Stomach (tissue), 9 donors: ENCODE results near the gene RIC1. TPM values are rescaled to one million over a fixed set of nuclear protein-coding genes. Genes with fewer than 3 reads are reported as not detected.
"Not testable (repeated sequence)": the region's sequence is repeated elsewhere in the genome, so short reads cannot be mapped to it uniquely, and the experiment has no call there.

ENCODE experiments used
- DNase-seq, 2 donors: peaks; one replicate each; pipeline versions ENCODE4 v3.0.0 to v3.0.0-alpha.2; 2013 to 2019
- H3K27ac ChIP-seq, 5 donors: fragments of 200-600 bp in 4 of 5; sonication (generic) in 4 of 5; one replicate each; pipeline ENCODE4 v1.5.1; 2013 to 2019; ENCODE audit warnings: mild to moderate bottlenecking in 1 of 5, moderate library complexity in 1 of 5
- H3K27me3 ChIP-seq, 3 donors: fragments of 200-600 bp; sonication (generic); one replicate each; pipeline ENCODE4 v1.5.1; 2017 to 2019; ENCODE audit warnings: mixed run types in 1 of 3
- H3K36me3 ChIP-seq, 4 donors: fragments of 200-600 bp; sonication (generic); 1 replicate in 3 of 4; 2 replicates in 1 of 4; pipeline ENCODE4 v1.5.1; 2016 to 2019
- H3K4me1 ChIP-seq, 4 donors: fragments of 200-600 bp; sonication (generic); one replicate each; pipeline ENCODE4 v1.5.1; 2016 to 2019
- H3K4me3 ChIP-seq, 4 donors: fragments of 200-600 bp; sonication (generic) in 3 of 4; one replicate each; pipeline ENCODE4 v1.5.1; 2016 to 2019; ENCODE audit warnings: mild to moderate bottlenecking in 1 of 4
- H3K9me3 ChIP-seq, 4 donors: fragments of 200-600 bp; sonication (generic); one replicate each; pipeline ENCODE4 v1.5.1; 2016 to 2019
- EP300 ChIP-seq: sonication (generic); formaldehyde crosslinking; IDR thresholded peaks from one replicate; pipeline ENCODE4 v1.6.1; 2017; ENCODE audit warnings: antibody characterized with exemption
- POLR2A ChIP-seq, 4 donors: fragments of 450-650 bp; IDR thresholded peaks; one replicate each; pipeline ENCODE4 v1.6.1; 2016; ENCODE audit warnings: antibody characterized with exemption in 4 of 4, control low read depth in 2 of 4, mild to moderate bottlenecking in 1 of 4, moderate library complexity in 1 of 4
- POLR2AphosphoS5 ChIP-seq, 3 donors: sonication (generic); formaldehyde crosslinking; IDR thresholded peaks; one replicate each; pipeline ENCODE4 v1.6.1; 2016; ENCODE audit warnings: antibody characterized with exemption in 3 of 3
- WGBS, 5 donors: extraction: QIAGEN DNeasy Blood & Tissue Kit in 3 of 5; methylation state at CpG; one replicate each; pipeline versions ENCODE4 v1.1.5 to v1.1.7; 2013 to 2018; 5-methylcytosine and 5-hydroxymethylcytosine counted together
- intact Hi-C: fragments of 100-400 bp; cut with DNase I; formaldehyde crosslinking; loops from one replicate; pipeline ENCODE4 v1.15.1; 2023; ENCODE audit warnings: low total_unique reads
- polyA plus RNA-seq, 3 donors: library from polyadenylated mRNA; stranded (reverse); fragments of 200-250 nt; gene quantifications; one replicate each; pipeline ENCODE4 v1.2.3, GENCODE V29; 2013
- total RNA-seq, 5 donors: library from RNA; depleted of rRNA; stranded (reverse); fragments of >200 nt; gene quantifications; one replicate each; pipeline versions ENCODE4 v1.1.0 to v1.2.3, GENCODE V29; 2014 to 2016
- TF ChIP-seq, protein P1 (sequence below), 7 experiments: fragments of 450-650 bp in 4 of 7; fragments of 200-600 bp in 3 of 7; sonication (generic) in 3 of 7; IDR thresholded peaks; one replicate each; pipeline ENCODE4 v1.5.1; 2016 to 2019; ENCODE audit warnings: antibody characterized with exemption in 7 of 7, control low read depth in 2 of 7, mild to moderate bottlenecking in 1 of 7
- donor health status: healthy with polysubstance abuse.
- donor health status: Bipolar disorder and iron deficiency.
- donor health status: healthy.

RIC1 gene
- total and polyA plus RNA-seq, 8 donors: 3.2 to 67.9 (median 10.8) TPM

DNA sequence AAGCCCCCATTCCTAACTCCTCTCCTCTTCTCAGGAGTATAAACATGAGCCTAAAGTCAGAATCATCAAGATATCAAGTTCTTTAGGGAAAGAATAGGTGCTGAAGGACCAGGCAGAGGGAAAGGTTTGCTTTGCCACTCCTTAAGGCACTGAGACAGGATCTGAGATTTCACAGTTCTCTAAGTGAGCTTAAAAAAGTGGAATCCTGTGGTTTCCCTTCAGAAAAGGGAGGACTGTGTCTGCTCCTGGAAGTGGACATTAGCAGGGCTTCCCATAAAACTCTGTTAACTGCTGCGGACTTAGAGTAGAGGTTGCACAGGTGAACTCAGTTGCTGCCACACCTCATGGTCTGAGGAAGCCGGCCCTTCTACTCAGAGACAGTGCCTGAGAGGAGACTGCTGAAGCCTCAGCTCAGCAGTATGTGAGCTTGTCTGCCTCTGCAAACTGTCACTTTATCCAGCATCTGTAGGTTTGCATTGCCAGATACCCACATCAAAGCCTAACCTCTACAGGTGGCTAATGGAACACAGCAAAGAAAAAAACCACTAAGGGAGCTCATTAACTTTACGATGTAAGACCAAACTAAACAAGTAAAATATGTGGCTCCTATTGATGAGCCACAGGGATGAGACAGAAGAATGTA is 42.9 kb downstream of the RIC1 start:
- H3K27ac ChIP-seq: no peak overlapping the region
- 55 to 84% (median 65%) methylated on average over 3 of the region's 3 CpGs for WGBS, 5 donors

DNA sequence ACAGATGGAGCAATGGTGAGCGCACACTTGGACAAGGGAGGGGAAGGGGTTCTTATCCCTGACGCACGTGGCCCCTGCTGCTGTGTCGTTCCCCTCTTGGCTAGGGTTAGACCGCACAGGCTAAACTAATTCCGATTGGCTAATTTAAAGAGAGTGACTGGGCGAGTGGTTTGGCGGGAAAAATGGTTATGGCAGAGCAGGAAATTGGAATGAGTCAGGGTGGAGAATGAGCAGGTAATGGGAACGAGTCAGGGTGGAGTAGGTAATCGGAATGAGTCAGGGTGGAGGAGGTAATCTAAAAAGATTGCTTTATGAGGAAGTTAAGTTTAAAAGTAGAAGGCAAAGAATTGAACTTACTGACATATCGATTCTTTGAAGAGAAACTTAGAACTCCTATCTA is 46.1 kb downstream of the RIC1 start:
- H3K4me3 ChIP-seq, H3K36me3 ChIP-seq, H3K27me3 ChIP-seq, intact Hi-C loops, DNase-seq, H3K9me3 ChIP-seq, H3K27ac ChIP-seq: not testable (repeated sequence)
- peaks cover 0 to 17% (median 6%) of the 10 kb centered on the region in 4 donors for H3K4me1 ChIP-seq
- 89 to 94% (median 91%) methylated on average over 11 of the region's 11 CpGs for WGBS, 5 donors

More for the DNA sequence above, 42.9 kb downstream of the RIC1 start:
- peak in 1 of 2 donors; percentile 28 for DNase-seq
- Histone ChIP-seq H3K27me3 (no peaks in the 10 kb centered on the region), H3K4me1 (peaks cover 0 to 18% (median 6%) of the 10 kb centered on the region in 4 donors), H3K36me3 (no peaks in the 10 kb centered on the region), H3K9me3 (no peaks in the 10 kb centered on the region), H3K4me3 (no peak overlapping the region)
- intact Hi-C loops: no loop called here
- TF ChIP-seq EP300: no peak
- TF ChIP-seq, protein P1, sequence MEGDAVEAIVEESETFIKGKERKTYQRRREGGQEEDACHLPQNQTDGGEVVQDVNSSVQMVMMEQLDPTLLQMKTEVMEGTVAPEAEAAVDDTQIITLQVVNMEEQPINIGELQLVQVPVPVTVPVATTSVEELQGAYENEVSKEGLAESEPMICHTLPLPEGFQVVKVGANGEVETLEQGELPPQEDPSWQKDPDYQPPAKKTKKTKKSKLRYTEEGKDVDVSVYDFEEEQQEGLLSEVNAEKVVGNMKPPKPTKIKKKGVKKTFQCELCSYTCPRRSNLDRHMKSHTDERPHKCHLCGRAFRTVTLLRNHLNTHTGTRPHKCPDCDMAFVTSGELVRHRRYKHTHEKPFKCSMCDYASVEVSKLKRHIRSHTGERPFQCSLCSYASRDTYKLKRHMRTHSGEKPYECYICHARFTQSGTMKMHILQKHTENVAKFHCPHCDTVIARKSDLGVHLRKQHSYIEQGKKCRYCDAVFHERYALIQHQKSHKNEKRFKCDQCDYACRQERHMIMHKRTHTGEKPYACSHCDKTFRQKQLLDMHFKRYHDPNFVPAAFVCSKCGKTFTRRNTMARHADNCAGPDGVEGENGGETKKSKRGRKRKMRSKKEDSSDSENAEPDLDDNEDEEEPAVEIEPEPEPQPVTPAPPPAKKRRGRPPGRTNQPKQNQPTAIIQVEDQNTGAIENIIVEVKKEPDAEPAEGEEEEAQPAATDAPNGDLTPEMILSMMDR (IDR thresholded peaks at IDR 0.05): no peak

DNA sequence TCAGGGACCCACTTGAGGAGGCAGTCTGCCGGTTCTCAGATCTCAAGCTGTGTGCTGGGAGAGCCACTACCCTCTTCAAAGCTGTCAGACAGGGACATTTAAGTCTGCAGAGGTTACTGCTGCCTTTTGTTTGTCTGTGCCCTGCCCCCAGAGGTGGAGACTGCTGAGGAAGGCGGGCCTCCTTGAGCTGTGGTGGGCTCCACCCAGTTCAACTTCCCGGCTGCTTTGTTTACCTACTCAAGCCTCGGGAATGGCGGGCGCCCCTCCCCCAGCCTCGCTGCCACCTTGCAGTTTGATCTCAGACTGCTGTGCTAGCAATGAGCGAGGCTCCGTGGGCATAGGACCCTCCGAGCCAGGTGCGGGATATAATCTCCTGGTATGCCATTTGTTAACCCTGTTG is 54.7 kb downstream of the RIC1 start:
- H3K27ac ChIP-seq, DNase-seq, intact Hi-C loops, H3K4me3 ChIP-seq, H3K27me3 ChIP-seq, H3K36me3 ChIP-seq, H3K4me1 ChIP-seq: not testable (repeated sequence)
- peaks cover 0 to 11% (median 6%) of the 10 kb centered on the region in 4 donors for H3K9me3 ChIP-seq
- 91 to 98% (median 96%) methylated on average over 10 to 11 of the region's 11 CpGs for WGBS, 5 donors

DNA sequence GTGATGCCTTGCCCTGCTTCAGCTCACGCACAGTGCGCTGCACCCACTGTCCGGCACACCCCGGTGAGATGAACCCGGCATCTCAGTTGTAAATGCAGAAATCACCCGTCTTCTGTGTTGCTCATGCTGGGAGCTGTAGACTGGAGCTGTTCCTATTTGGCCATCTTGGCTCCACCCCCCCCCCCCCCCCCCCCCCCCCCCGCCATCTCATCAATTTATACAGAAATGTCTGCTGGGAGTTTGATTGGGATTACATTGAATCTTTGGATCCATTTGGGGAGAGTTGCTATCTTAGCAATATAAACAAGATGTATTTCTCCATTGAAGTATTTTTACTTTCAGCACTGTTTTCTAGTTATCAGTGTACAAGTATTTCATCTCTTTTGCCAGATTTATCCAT is 55.2 kb downstream of the RIC1 start:
- intact Hi-C loops: no loop called here

DNA sequence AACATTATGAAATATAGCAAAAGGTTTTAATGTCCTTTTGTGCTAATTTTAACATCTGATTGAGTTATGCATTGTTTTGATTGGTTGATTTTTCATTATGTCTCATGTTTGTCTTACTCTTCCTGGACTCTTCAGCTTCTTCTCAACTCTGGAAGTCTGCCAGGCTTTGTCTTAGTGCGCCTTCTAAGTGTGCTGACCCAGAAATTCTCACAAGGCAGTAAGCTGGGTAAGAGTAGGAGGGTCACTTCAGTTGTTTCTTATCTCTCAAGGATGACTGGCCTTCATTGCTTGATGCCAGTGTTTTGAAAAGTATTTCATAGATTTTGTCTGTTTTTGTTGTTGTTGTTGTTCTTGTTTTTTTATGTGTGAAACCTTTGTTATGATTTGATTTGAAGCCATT is 59.2 kb downstream of the RIC1 start:
- Histone ChIP-seq H3K27me3 (no peaks in the 10 kb centered on the region), H3K9me3 (peaks cover 0 to 9% (median 4%) of the 10 kb centered on the region in 4 donors), H3K4me1 (peaks cover 0 to 4% (median 0%) of the 10 kb centered on the region in 4 donors), H3K4me3 (no peak overlapping the region), H3K27ac (no peak overlapping the region), H3K36me3 (peaks cover 0 to 7% (median 3%) of the 10 kb centered on the region in 4 donors)
- intact Hi-C loops: no loop called here
- peak in 1 of 2 donors; percentile 16 for DNase-seq
- TF ChIP-seq POLR2AphosphoS5 (IDR thresholded peaks at IDR 0.05): no peak
- no peak for TF ChIP-seq EP300
- no peak for TF ChIP-seq POLR2A (IDR thresholded peaks at IDR 0.05)
- TF ChIP-seq, protein P1 (IDR thresholded peaks at IDR 0.05): no peak
- 27 to 94% (median 50%) methylated on average over 1 of the region's 1 CpG for WGBS, 5 donors

More for the DNA sequence above, 55.2 kb downstream of the RIC1 start:
- H3K9me3 ChIP-seq: peaks cover 0 to 11% (median 6%) of the 10 kb centered on the region in 4 donors
- DNase-seq: no peak
- no peak for TF ChIP-seq EP300
- TF ChIP-seq POLR2A (IDR thresholded peaks at IDR 0.05): no peak
- TF ChIP-seq, protein P1 (IDR thresholded peaks at IDR 0.05): no peak
- no peak for TF ChIP-seq POLR2AphosphoS5 (IDR thresholded peaks at IDR 0.05)
- WGBS, 5 donors: 93 to 99% (median 97%) methylated on average over 6 to 7 of the region's 7 CpGs
- H3K4me1 ChIP-seq: peaks cover 0 to 4% (median 0%) of the 10 kb centered on the region in 4 donors
- no peak overlapping the region for H3K4me3 ChIP-seq
- H3K27me3 ChIP-seq: no peaks in the 10 kb centered on the region
- peaks cover 0 to 7% (median 3%) of the 10 kb centered on the region in 4 donors for H3K36me3 ChIP-seq
- no peak overlapping the region for H3K27ac ChIP-seq
